Jurkat, Clone E6-1 (cell line): ENCODE data around the gene CTIF.

Source experiments
- DNase-seq: peaks from one replicate; pipeline ENCODE4 v3.0.0-alpha.2; 2011; ENCODE audit warnings: low read depth, low spot score
- H3K4me3 ChIP-seq: 2 replicates; pipeline ENCODE4 v1.5.1; 2011; ENCODE audit warnings: mild to moderate bottlenecking, low read length, control low read depth, moderate library complexity

Gene CTIF

GRCh38 chr18:48530399-48531081 is 8.3 kb upstream of the CTIF start:
- no peak for DNase-seq
- no peak overlapping the region for H3K4me3 ChIP-seq

GRCh38 chr18:48531082-48531403 is 7.8 kb upstream of the CTIF start:
- H3K4me3 ChIP-seq, result no peak overlapping the region
- DNase-seq, result no peak

GRCh38 chr18:48531908-48532307 is 6.9 kb upstream of the CTIF start:
- no peak overlapping the region for H3K4me3 ChIP-seq
- DNase-seq, result no peak

GRCh38 chr18:48533340-48534070 is 5.3 kb upstream of the CTIF start:
- no peak overlapping the region for H3K4me3 ChIP-seq
- no peak for DNase-seq

GRCh38 chr18:48534364-48534763 is 4.5 kb upstream of the CTIF start:
- H3K4me3 ChIP-seq, result no peak overlapping the region
- no peak for DNase-seq

GRCh38 chr18:48535956-48536355 is 2.9 kb upstream of the CTIF start:
- DNase-seq, result no peak
- no peak overlapping the region for H3K4me3 ChIP-seq

GRCh38 chr18:48536516-48536915 is 2.3 kb upstream of the CTIF start:
- no peak for DNase-seq
- H3K4me3 ChIP-seq, result no peak overlapping the region

- H3K4me3 ChIP-seq, result peak overlapping the region; percentile 78
- no peak for DNase-seq
These were observed 797 bp downstream of the CTIF start for GRCh38 chr18:48539406-48540250.

- peak overlapping the region; percentile 78 for H3K4me3 ChIP-seq
- DNase-seq, result no peak
These were observed 1.6 kb downstream of the CTIF start for GRCh38 chr18:48540251-48541025.

- DNase-seq, result no peak
These were observed 2.4 kb downstream of the CTIF start for GRCh38 chr18:48541026-48541746.

GRCh38 chr18:48541747-48542400 is 3.0 kb downstream of the CTIF start:
- H3K4me3 ChIP-seq, result no peak overlapping the region

More at GRCh38 chr18:48541026-48541746, 2.4 kb downstream of the CTIF start:
- no peak overlapping the region for H3K4me3 ChIP-seq

GRCh38 chr18:48542513-48543181 is 3.8 kb downstream of the CTIF start:
- no peak for DNase-seq
- H3K4me3 ChIP-seq, result no peak overlapping the region

More at GRCh38 chr18:48541747-48542400, 3.0 kb downstream of the CTIF start:
- no peak for DNase-seq

- DNase-seq, result no peak
- H3K4me3 ChIP-seq, result no peak overlapping the region
These were observed 4.4 kb downstream of the CTIF start for GRCh38 chr18:48543228-48543627.

- no peak for DNase-seq
- no peak overlapping the region for H3K4me3 ChIP-seq
These were observed 5.3 kb downstream of the CTIF start for GRCh38 chr18:48544116-48544515.

- H3K4me3 ChIP-seq, result no peak overlapping the region
- no peak for DNase-seq
These were observed 6.0 kb downstream of the CTIF start for GRCh38 chr18:48544661-48545415.

- no peak for DNase-seq
- no peak overlapping the region for H3K4me3 ChIP-seq
These were observed 7.0 kb downstream of the CTIF start for GRCh38 chr18:48545757-48546321.

- no peak overlapping the region for H3K4me3 ChIP-seq
- DNase-seq, result no peak
These were observed 7.6 kb downstream of the CTIF start for GRCh38 chr18:48546396-48546795.
